H9 (cell line): ENCODE results near the gene BTN1A1. TPM values are rescaled to one million over a fixed set of nuclear protein-coding genes. Genes with fewer than 3 reads are reported as not detected.

Experiments used
- DNase-seq: peaks from one replicate; pipeline ENCODE4 v3.0.0-alpha.2; 2017
- H2AFZ ChIP-seq: one replicate; pipeline ENCODE4 v1.6.1; 2013; ENCODE audit warnings: mild to moderate bottlenecking, low read length, control low read depth, moderate library complexity
- H2AK5ac ChIP-seq: 2 replicates; pipeline ENCODE4 v1.6.1; 2013; ENCODE audit warnings: low read length, control low read depth, mixed read lengths; ENCODE audit not compliant: insufficient read length
- H2BK120ac ChIP-seq: one replicate; pipeline ENCODE4 v1.6.1; 2013; ENCODE audit warnings: low read depth, mild to moderate bottlenecking, low read length, control low read depth, inconsistent platforms; ENCODE audit not compliant: poor library complexity, severe bottlenecking
- H2BK12ac ChIP-seq: 2 replicates; pipeline ENCODE4 v1.6.1; 2013; ENCODE audit warnings: low read length, control low read depth, mixed read lengths, low read depth; ENCODE audit not compliant: insufficient read length
- H2BK15ac ChIP-seq: 2 replicates; pipeline ENCODE4 v1.6.1; 2013; ENCODE audit warnings: low read depth, low read length, control low read depth
- H2BK20ac ChIP-seq: one replicate; pipeline ENCODE4 v1.6.1; 2013; ENCODE audit warnings: low read depth, mild to moderate bottlenecking, low read length, control low read depth, inconsistent platforms; ENCODE audit not compliant: poor library complexity, severe bottlenecking
- H2BK5ac ChIP-seq: 2 replicates; pipeline ENCODE4 v1.6.1; 2013; ENCODE audit warnings: low read length, control low read depth, mixed read lengths; ENCODE audit not compliant: insufficient read length
- H3K14ac ChIP-seq: 2 replicates; pipeline ENCODE4 v1.6.1; 2013; ENCODE audit warnings: low read length, control low read depth; ENCODE audit not compliant: insufficient read depth
- H3K18ac ChIP-seq: 2 replicates; pipeline ENCODE4 v1.6.1; 2013; ENCODE audit warnings: low read depth, mild to moderate bottlenecking, mixed read lengths, low read length, control low read depth; ENCODE audit not compliant: insufficient read length
- H3K23ac ChIP-seq: 2 replicates; pipeline ENCODE4 v1.6.1; 2013; ENCODE audit warnings: low read length, control low read depth, mixed read lengths, low read depth; ENCODE audit not compliant: insufficient read length
- H3K23me2 ChIP-seq: 2 replicates; pipeline ENCODE4 v1.6.1; 2013; ENCODE audit warnings: low read depth, mild to moderate bottlenecking, mixed read lengths, low read length, control low read depth; ENCODE audit not compliant: insufficient read length, poor library complexity, severe bottlenecking
- H3K27ac ChIP-seq: 2 replicates; pipeline ENCODE4 v1.5.1; 2013; ENCODE audit warnings: low read length, control low read depth, mixed read lengths, low read depth; ENCODE audit not compliant: insufficient read length
- H3K27me3 ChIP-seq: 2 replicates; pipeline ENCODE4 v1.6.1; 2013; ENCODE audit warnings: low read length, control low read depth, inconsistent platforms; ENCODE audit not compliant: insufficient read depth
- H3K4ac ChIP-seq: 2 replicates; pipeline ENCODE4 v1.6.1; 2013; ENCODE audit warnings: low read depth, mild to moderate bottlenecking, control low read depth, inconsistent platforms, low read length, moderate library complexity
- H3K4me1 ChIP-seq: 2 replicates; pipeline ENCODE4 v1.6.1; 2013; ENCODE audit warnings: low read length, control low read depth, inconsistent platforms; ENCODE audit not compliant: insufficient read depth
- H3K4me2 ChIP-seq: 2 replicates; pipeline ENCODE4 v1.6.1; 2013; ENCODE audit warnings: low read length, control low read depth, mixed read lengths; ENCODE audit not compliant: insufficient read length, insufficient read depth
- H3K56ac ChIP-seq: 2 replicates; pipeline ENCODE4 v1.6.1; 2013; ENCODE audit warnings: low read depth, mild to moderate bottlenecking, mixed read lengths, low read length, control low read depth; ENCODE audit not compliant: insufficient read length
- H3K79me1 ChIP-seq: 2 replicates; pipeline ENCODE4 v1.6.1; 2013; ENCODE audit warnings: low read depth, mild to moderate bottlenecking, moderate library complexity, low read length, control low read depth, inconsistent platforms; ENCODE audit not compliant: insufficient read depth, poor library complexity, severe bottlenecking
- H3K79me2 ChIP-seq: 2 replicates; pipeline ENCODE4 v1.6.1; 2013; ENCODE audit warnings: low read length, control low read depth, inconsistent platforms; ENCODE audit not compliant: insufficient read depth
- H3K9ac ChIP-seq: 2 replicates; pipeline ENCODE4 v1.6.1; 2013; ENCODE audit warnings: low read length, control low read depth, mixed read lengths; ENCODE audit not compliant: insufficient read length; ENCODE audit errors: extremely low read depth
- H3K9me3 ChIP-seq: one replicate; pipeline ENCODE4 v1.6.1; 2013; ENCODE audit warnings: low read depth, low read length, inconsistent platforms; ENCODE audit not compliant: control insufficient read depth
- H3T11ph ChIP-seq: one replicate; pipeline ENCODE4 v1.6.1; 2013; ENCODE audit warnings: mild to moderate bottlenecking, low read length, control low read depth, inconsistent platforms
- H4K20me1 ChIP-seq: one replicate; pipeline ENCODE4 v1.6.1; 2013; ENCODE audit not compliant: control insufficient read depth, insufficient read length, insufficient read depth
- H4K5ac ChIP-seq: 2 replicates; pipeline ENCODE4 v1.6.1; 2013; ENCODE audit warnings: low read depth, mild to moderate bottlenecking, mixed read lengths, low read length, control low read depth; ENCODE audit not compliant: insufficient read length
- H4K8ac ChIP-seq: replicated peaks from 2 replicates; pipeline ENCODE4 v1.6.1; 2013; ENCODE audit warnings: low read length, control low read depth, mixed read lengths, low read depth; ENCODE audit not compliant: insufficient read length
- H4K91ac ChIP-seq: 2 replicates; pipeline ENCODE4 v1.6.1; 2013; ENCODE audit warnings: low read depth, mild to moderate bottlenecking, moderate library complexity, mixed read lengths, low read length, control low read depth; ENCODE audit not compliant: insufficient read length
- H3K27ac Mint-ChIP-seq, 3 experiments: 2 replicates in 2 of 3; 3 replicates in 1 of 3; pipeline ENCODE4 v1.8.0; 2020 to 2021; ENCODE audit warnings: mixed read lengths in 3 of 3, mild to moderate bottlenecking in 1 of 3, moderate library complexity in 1 of 3
- H3K27me3 Mint-ChIP-seq: 2 replicates; pipeline ENCODE4 v1.8.0; 2021; ENCODE audit warnings: low read depth, mild to moderate bottlenecking, moderate library complexity, mixed read lengths
- H3K36me3 Mint-ChIP-seq, 3 experiments: 2 replicates in 2 of 3; 3 replicates in 1 of 3; pipeline ENCODE4 v1.8.0; 2020 to 2021; ENCODE audit warnings: low read depth in 3 of 3, mixed read lengths in 3 of 3; ENCODE audit not compliant: insufficient read depth in 1 of 3
- H3K4me1 Mint-ChIP-seq, 2 experiments: 2 replicates each; pipeline ENCODE4 v1.8.0; 2020; ENCODE audit warnings: mixed read lengths in 2 of 2
- H3K4me3 Mint-ChIP-seq, 2 experiments: 2 replicates in 1 of 2; 3 replicates in 1 of 2; pipeline ENCODE4 v1.8.0; 2020 to 2021; ENCODE audit warnings: mild to moderate bottlenecking in 2 of 2, mixed read lengths in 2 of 2, moderate library complexity in 1 of 2
- H3K9me3 Mint-ChIP-seq, 2 experiments: 2 replicates in 1 of 2; 3 replicates in 1 of 2; pipeline ENCODE4 v1.8.0; 2020; ENCODE audit warnings: mild to moderate bottlenecking in 2 of 2, mixed read lengths in 2 of 2, moderate library complexity in 1 of 2
- CTCF ChIP-seq: fragments of 200-600 bp; sonication (generic); conservative IDR thresholded peaks from 3 replicates; pipeline ENCODE4 v1.8.0; 2021; ENCODE audit warnings: antibody characterized with exemption, mild to moderate bottlenecking
- WGBS: extraction: QIAGEN DNeasy Blood & Tissue Kit; methylation state at CpG from one replicate; pipeline ENCODE4 v1.1.7; 2013; ENCODE audit warnings: missing lambda C conversion rate, low lambda C conversion rate, mixed read lengths; ENCODE audit not compliant: insufficient read length; ENCODE audit errors: extremely low coverage; 5-methylcytosine and 5-hydroxymethylcytosine counted together
- total RNA-seq: library from RNA; stranded (reverse); gene quantifications from 2 replicates; pipeline ENCODE4 v1.2.1, GENCODE V29; 2021

The BTN1A1 gene
- total RNA-seq, 1 experiment from 2014 or later = 0.15 TPM

- no peak overlapping the region for H2BK12ac ChIP-seq
- DNase-seq = no peak
- no peak overlapping the region for H3K14ac ChIP-seq
- H4K20me1 ChIP-seq = no peaks in the 10 kb centered on the region
- H3K23ac ChIP-seq = no peak overlapping the region
- H2BK120ac ChIP-seq = no peak overlapping the region
- H3K4me2 ChIP-seq = no peak overlapping the region
- no peaks in the 10 kb centered on the region for H3K79me1 ChIP-seq
- H3K4me1 ChIP-seq = peaks cover 3% of the 10 kb centered on the region; the same call in 1 of the 2 replicates
- H2BK5ac ChIP-seq = no peak overlapping the region
- no peak for TF ChIP-seq CTCF
- no peak overlapping the region for H3K9ac ChIP-seq
- H3K56ac ChIP-seq = no peak overlapping the region
- H3K79me2 ChIP-seq = no peaks in the 10 kb centered on the region
- Mint-ChIP-seq H3K4me1 (peaks cover 15 to 19% of the 10 kb centered on the region in 2 experiments), H3K9me3 (no peaks in the 10 kb centered on the region), H3K4me3 (no peak overlapping the region), H3K36me3 (peaks cover 13 to 17% (median 14%) of the 10 kb centered on the region in 3 experiments), H3K27me3 (no peaks in the 10 kb centered on the region; the same call in none of the 2 replicates), H3K27ac (no peak overlapping the region)
- H3K27ac ChIP-seq = no peak overlapping the region
- no peak overlapping the region for H2AFZ ChIP-seq
- H3K9me3 ChIP-seq = no peaks in the 10 kb centered on the region
- H2BK15ac ChIP-seq = no peak overlapping the region
- no peak overlapping the region for H3T11ph ChIP-seq
- no peak overlapping the region for H2AK5ac ChIP-seq
- no peak overlapping the region for H3K18ac ChIP-seq
- no peak overlapping the region for H2BK20ac ChIP-seq
- no peak overlapping the region for H4K91ac ChIP-seq
- H3K27me3 ChIP-seq = no peaks in the 10 kb centered on the region
- no peak overlapping the region for H4K5ac ChIP-seq
- no CpG with 5 or more reads among the region's 3 CpGs for WGBS
- H3K4ac ChIP-seq = no peak overlapping the region
- no peak overlapping the region for H4K8ac ChIP-seq
- H3K23me2 ChIP-seq = peaks cover 4% of the 10 kb centered on the region
Observed at GRCh38 chr6:26455357-26455970, 44.6 kb upstream of the BTN1A1 start.
